Natural killer cell (primary cell): ENCODE measurements around the gene CACNA2D2. TPM values are rescaled to one million over a fixed set of nuclear protein-coding genes. Genes with fewer than 3 reads are reported as not detected.

Experiments used
- ATAC-seq, 3 donors: fragments of 150-1000 bp in 2 of 3; fragments of 200-7000 bp in 1 of 3; cut with Tn5 transposase; 1 replicate in 1 of 3; 2 replicates in 2 of 3; pipeline ENCODE4 v1.10.0; 2021; ENCODE audit warnings: mild to moderate bottlenecking in 2 of 3, moderate library complexity in 2 of 3
- DNase-seq, 2 donors: peaks; one replicate each; pipeline versions ENCODE4 v3.0.0 to v3.0.0-alpha.2; 2013 to 2021; ENCODE audit warnings: mixed read lengths in 1 of 2
- H3K27ac ChIP-seq: one replicate; pipeline ENCODE4 v1.5.1; 2013; ENCODE audit warnings: mild to moderate bottlenecking, low read length
- H3K27me3 ChIP-seq: one replicate; pipeline ENCODE4 v1.6.1; 2013; ENCODE audit warnings: low read length; ENCODE audit not compliant: control insufficient read depth, insufficient read depth
- H3K36me3 ChIP-seq: one replicate; pipeline ENCODE4 v1.6.1; 2013; ENCODE audit warnings: low read length; ENCODE audit not compliant: control insufficient read depth, insufficient read depth
- H3K4me1 ChIP-seq: one replicate; pipeline ENCODE4 v1.6.1; 2013; ENCODE audit warnings: low read length; ENCODE audit not compliant: control insufficient read depth, insufficient read depth
- H3K4me3 ChIP-seq: one replicate; pipeline ENCODE4 v1.5.1; 2013; ENCODE audit warnings: low read length
- H3K9me3 ChIP-seq: one replicate; pipeline ENCODE4 v1.6.1; 2013; ENCODE audit warnings: low read length; ENCODE audit not compliant: control insufficient read depth, insufficient read depth
- H3K27ac Mint-ChIP-seq, 2 donors: one replicate each; pipeline ENCODE4 v1.8.0; 2022; ENCODE audit warnings: mild to moderate bottlenecking in 2 of 2, mixed read lengths in 2 of 2, moderate library complexity in 1 of 2
- H3K27me3 Mint-ChIP-seq, 2 donors: one replicate each; pipeline ENCODE4 v1.8.0; 2022; ENCODE audit warnings: low read depth in 2 of 2, mixed read lengths in 2 of 2
- H3K36me3 Mint-ChIP-seq: one replicate; pipeline ENCODE4 v1.8.0; 2022; ENCODE audit warnings: mixed read lengths
- H3K4me1 Mint-ChIP-seq, 2 donors: one replicate each; pipeline ENCODE4 v1.8.0; 2022; ENCODE audit warnings: mixed read lengths in 2 of 2
- H3K4me3 Mint-ChIP-seq: one replicate; pipeline ENCODE4 v1.8.0; 2022; ENCODE audit warnings: mild to moderate bottlenecking, moderate library complexity, mixed read lengths
- H3K9me3 Mint-ChIP-seq, 2 donors: one replicate each; pipeline ENCODE4 v1.8.0; 2022; ENCODE audit warnings: mixed read lengths in 2 of 2
- CTCF ChIP-seq: fragments of 200-600 bp; IDR thresholded peaks from one replicate; pipeline ENCODE4 v1.8.0; 2022; ENCODE audit warnings: antibody characterized with exemption
- WGBS: methylation state at CpG from one replicate; pipeline ENCODE4 v1.1.7; 2013; ENCODE audit warnings: missing lambda C conversion rate; ENCODE audit not compliant: insufficient coverage; 5-methylcytosine and 5-hydroxymethylcytosine counted together
- intact Hi-C: fragments of 100-400 bp; cut with micrococcal nuclease; formaldehyde crosslinking; loops from one replicate; pipeline ENCODE4 v1.14.2; 2022
- total RNA-seq, 4 donors: library from RNA; stranded (reverse); fragments of 120-200 nt in 1 of 4; gene quantifications; one replicate each; pipeline versions ENCODE4 v1.2.3 to v1.2.4, GENCODE V29; 2013 to 2022

CACNA2D2 gene
- total RNA-seq, 3 donors from 2014 or later (not counting 1 experiment from before 2014, with no cell fraction given) = 36.5 to 56.4 (median 43.8) TPM

- no peaks in the 10 kb centered on the region for H3K9me3 ChIP-seq
- no peaks in the 10 kb centered on the region for H3K27me3 ChIP-seq
- Mint-ChIP-seq H3K4me3 (peak overlapping the region; percentile 98), H3K27ac (peak overlapping the region; percentile 93 to 96), H3K27me3 (no peaks in the 10 kb centered on the region), H3K36me3 (peaks cover 13% of the 10 kb centered on the region), H3K4me1 (peaks cover 50 to 89% of the 10 kb centered on the region in 2 donors), H3K9me3 (no peaks in the 10 kb centered on the region)
- H3K4me3 ChIP-seq = peak overlapping the region; percentile 80
- WGBS = under 1% methylated on average over 9 of the region's 9 CpGs
- peaks cover 11% of the 10 kb centered on the region for H3K36me3 ChIP-seq
- intact Hi-C loops = no loop called here
- no peak for TF ChIP-seq CTCF
- DNase-seq = no peak
- peak overlapping the region; percentile 93 for H3K27ac ChIP-seq
- ATAC-seq = no peak
- peaks cover 70% of the 10 kb centered on the region for H3K4me1 ChIP-seq
Measured at GRCh38 chr3:50340147-50340447, 163.3 kb downstream of the CACNA2D2 start.

- 12% methylated on average over 14 of the region's 14 CpGs for WGBS
- intact Hi-C loops = loop anchor here (2.0 to 5.0 kb wide), 2 partner anchors 19 to 42 kb away; partner anchors contain the start of genes HYAL3, NAA80 and TMEM115
- Mint-ChIP-seq H3K4me1 (peaks cover 50 to 87% of the 10 kb centered on the region in 2 donors), H3K27ac (peak overlapping the region; percentile 93 to 96), H3K4me3 (peak overlapping the region; percentile 98), H3K27me3 (no peaks in the 10 kb centered on the region), H3K9me3 (no peaks in the 10 kb centered on the region), H3K36me3 (peaks cover 13% of the 10 kb centered on the region)
- H3K4me1 ChIP-seq = peaks cover 71% of the 10 kb centered on the region
- peak overlapping the region; percentile 93 for H3K27ac ChIP-seq
- no peak for TF ChIP-seq CTCF
- no peaks in the 10 kb centered on the region for H3K9me3 ChIP-seq
- H3K4me3 ChIP-seq = peak overlapping the region; percentile 80
- ATAC-seq (no peak), DNase-seq (no peak)
- H3K36me3 ChIP-seq = peaks cover 11% of the 10 kb centered on the region
- H3K27me3 ChIP-seq = no peaks in the 10 kb centered on the region
Measured at GRCh38 chr3:50339485-50340146, 163.8 kb downstream of the CACNA2D2 start.

GRCh38 chr3:50338965-50339364 lies 164.5 kb downstream of the CACNA2D2 start:
- H3K4me1 Mint-ChIP-seq = peaks cover 54 to 90% of the 10 kb centered on the region in 2 donors
- H3K27ac ChIP-seq = peak overlapping the region; percentile 93
- no peaks in the 10 kb centered on the region for H3K9me3 Mint-ChIP-seq
- H3K27me3 Mint-ChIP-seq = no peaks in the 10 kb centered on the region
- H3K27ac Mint-ChIP-seq = peak overlapping the region; percentile 93 to 96
- peaks cover 13% of the 10 kb centered on the region for H3K36me3 ChIP-seq
- WGBS = under 1% methylated on average over 5 of the region's 5 CpGs
- no peak for ATAC-seq
- H3K4me1 ChIP-seq = peaks cover 77% of the 10 kb centered on the region
- peak in 1 of 2 donors; percentile 36 for DNase-seq
- no peaks in the 10 kb centered on the region for H3K27me3 ChIP-seq
- intact Hi-C loops = loop anchor here (2.0 to 5.0 kb wide), 2 partner anchors 20 to 42 kb away; partner anchors contain the start of genes HYAL3, NAA80 and TMEM115
- peak overlapping the region; percentile 98 for H3K4me3 Mint-ChIP-seq
- H3K9me3 ChIP-seq = no peaks in the 10 kb centered on the region
- H3K4me3 ChIP-seq = peak overlapping the region; percentile 80
- TF ChIP-seq CTCF = no peak
- H3K36me3 Mint-ChIP-seq = peaks cover 13% of the 10 kb centered on the region
